NCI-H748 (cell line): ENCODE measurements around the gene S100G.
A peak's percentile ranks its signal among the peaks of the same experiment; 100 is the strongest.

Experiments used
- DNase-seq: peaks from one replicate; lab custom pipeline; 2025; ENCODE audit not compliant: unreplicated experiment; lab: John Stamatoyannopoulos, UW

S100G gene

DNA sequence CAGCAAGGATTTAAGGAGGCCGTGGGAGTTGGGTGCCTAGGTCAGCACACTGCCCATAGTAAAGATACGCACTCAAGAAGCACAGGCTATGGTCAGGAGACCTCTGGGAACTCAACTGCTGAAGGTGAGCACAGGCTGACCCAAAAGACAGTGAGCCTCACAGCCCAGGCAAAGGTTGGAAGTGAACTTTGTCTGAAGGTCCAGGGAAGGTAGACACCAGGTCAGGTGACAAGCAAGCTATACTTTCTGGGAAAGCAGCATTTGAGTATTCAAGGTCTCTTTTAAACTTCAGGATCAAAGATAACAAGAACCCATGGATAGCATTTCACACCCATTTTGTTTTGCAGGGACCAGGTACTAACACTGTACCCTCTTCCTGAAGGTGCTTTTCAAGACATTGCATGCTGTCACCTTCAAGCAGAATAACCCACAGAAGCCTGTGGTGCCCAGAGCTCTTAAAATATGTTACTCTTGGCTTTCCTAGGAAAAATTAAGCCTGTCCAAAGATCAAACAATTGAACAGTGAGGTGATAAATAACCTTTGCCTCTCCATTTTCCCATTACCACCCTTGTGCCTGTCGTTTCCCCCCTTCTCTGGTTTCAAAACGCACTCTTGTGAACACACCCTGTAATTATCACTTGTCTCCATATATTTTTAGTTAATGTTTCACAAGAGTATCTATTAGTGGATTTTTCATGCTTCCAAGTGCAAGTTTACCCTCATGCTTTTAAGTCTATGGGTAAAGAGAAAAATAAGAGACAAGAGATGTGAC is 3.4 kb upstream of the S100G start:
- peak; percentile 12 for DNase-seq

DNA sequence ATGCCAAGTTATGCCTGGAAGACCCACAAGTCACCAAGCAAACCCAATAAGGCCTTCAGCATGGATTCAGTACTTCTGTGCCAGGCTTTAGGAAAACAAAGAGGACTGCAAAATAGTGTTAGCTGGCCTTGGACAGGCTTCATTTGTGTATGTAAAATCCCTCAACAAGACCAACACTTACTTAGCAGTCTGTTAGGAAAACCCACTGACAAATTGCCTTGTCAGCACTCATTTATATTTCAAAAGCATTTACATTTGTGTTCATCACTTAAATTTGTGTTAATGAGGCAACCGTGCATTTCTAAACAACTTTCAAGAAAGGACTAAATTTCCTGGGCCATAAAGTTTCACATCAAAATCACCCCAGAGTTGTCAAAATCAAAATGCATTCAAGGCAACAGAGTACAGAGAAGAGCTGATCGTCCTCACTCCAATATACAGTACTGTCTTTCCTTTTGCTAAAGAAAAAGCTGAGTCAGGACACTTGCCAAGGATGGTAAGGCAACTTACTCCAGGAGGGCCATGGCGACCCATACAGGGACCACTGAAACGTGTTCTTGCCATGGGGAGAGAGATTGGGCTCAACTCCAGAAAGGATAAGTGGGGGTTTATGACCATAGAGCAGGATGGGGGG is 1.6 kb downstream of the S100G start:
- DNase-seq, result no peak

GRCh38 chrX:16653424-16653823 is 3.5 kb downstream of the S100G start:
- no peak for DNase-seq

GRCh38 chrX:16654093-16654492 is 4.1 kb downstream of the S100G start:
- DNase-seq, result no peak

DNA sequence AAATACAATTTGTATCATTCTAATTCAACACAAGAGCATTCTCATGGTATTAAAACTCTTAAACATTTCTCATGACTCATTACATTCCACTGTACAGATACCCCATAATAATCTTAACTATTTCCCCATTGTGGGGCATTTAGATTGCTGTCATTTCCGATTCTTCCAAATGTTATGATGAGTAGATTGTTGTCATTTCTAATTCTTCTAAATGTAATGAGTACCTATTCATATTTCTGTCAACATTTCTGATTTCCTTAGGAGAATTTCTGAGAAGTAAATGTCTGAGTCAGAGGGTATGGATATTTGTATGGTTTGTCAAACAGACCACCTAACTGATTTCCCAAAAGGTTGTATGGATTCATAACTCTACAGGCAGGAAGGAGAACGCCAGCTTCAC is 8.3 kb downstream of the S100G start:
- DNase-seq, result no peak

DNA sequence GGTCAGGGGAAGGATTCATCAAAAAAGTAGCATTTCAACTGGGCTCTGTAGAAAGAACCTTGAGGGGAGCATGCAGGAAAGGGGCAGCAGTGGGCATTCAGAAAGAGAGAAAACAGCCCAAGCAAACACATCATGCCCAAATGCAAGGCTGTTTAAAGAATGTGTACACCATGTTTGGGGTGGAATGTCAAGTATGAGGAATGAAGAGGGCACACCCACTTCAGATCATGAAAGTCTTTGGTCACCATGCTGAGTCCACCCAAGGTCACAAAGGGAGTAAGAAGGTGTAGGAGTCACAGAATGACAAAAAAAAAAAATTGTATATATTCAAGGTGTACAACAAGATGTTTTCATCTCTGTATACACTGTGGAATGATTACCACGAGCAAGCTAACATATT is 9.4 kb downstream of the S100G start:
- no peak for DNase-seq

GRCh38 chrX:16661495-16661894 is 11.5 kb downstream of the S100G start:
- DNase-seq, result no peak

DNA sequence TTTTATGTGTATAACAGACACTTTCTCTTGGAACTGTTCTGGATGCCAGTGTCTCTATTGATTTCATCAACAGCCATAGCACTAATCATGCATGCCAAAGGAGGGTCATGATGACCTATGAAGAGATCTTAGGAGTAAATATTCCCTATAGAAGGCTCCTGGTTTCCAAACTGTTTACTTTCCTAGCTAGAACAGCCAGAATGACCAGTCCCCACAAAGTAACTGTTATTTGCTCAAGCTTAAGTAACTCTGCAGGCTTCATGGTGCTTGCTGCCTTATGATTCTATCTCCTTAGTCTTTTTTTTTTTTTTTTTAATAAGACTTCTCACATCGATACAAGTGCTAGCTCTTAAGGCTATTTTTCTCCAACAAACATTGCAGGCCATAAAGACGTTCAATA is 12.4 kb downstream of the S100G start:
- no peak for DNase-seq

DNA sequence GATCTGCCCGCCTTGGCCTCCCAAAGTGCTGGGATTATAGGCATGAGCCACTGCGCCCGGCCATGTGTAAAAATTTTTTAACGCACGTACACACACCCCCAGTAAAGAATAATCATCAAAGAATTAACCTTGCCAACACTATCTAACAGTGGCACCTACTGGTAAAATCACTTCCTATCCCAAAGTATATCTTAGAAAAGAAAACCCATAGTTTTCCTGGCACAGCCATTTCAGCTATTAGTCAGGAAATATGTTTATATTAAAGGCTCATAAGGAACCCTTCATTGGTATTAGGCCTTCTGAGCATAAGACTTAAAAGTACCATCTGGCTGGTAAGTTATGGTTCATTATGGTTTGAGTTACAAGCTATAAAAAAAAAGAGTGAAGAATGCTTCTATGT is 14.1 kb downstream of the S100G start:
- no peak for DNase-seq

- DNase-seq, result no peak
These were observed 14.7 kb downstream of the S100G start for GRCh38 chrX:16664626-16665025.

GRCh38 chrX:16665089-16665488 is 15.1 kb downstream of the S100G start:
- no peak for DNase-seq

- no peak for DNase-seq
These were observed 16.6 kb downstream of the S100G start for GRCh38 chrX:16666541-16666940.

GRCh38 chrX:16671005-16671404 is 21.0 kb downstream of the S100G start:
- peak; percentile 27 for DNase-seq

DNA sequence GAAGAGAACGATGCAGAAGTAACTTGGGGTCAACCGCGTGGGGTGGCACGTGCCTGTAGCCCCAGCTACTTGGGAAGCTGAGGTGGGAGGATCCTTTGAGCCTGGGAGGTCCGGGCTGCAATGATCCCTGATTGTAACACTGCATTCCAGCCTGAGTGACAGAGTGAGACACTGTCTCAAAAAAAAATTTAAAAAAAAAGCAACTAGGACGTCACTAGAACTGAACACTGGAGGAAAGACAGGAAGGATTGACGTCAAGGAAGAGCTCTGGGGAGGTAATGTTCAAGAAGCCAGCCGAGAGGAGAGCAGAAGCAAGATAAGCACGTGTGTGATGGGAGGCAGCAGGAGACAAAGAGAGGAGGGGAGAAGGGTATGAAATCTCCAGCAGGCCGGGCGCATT is 28.7 kb downstream of the S100G start:
- no peak for DNase-seq

DNA sequence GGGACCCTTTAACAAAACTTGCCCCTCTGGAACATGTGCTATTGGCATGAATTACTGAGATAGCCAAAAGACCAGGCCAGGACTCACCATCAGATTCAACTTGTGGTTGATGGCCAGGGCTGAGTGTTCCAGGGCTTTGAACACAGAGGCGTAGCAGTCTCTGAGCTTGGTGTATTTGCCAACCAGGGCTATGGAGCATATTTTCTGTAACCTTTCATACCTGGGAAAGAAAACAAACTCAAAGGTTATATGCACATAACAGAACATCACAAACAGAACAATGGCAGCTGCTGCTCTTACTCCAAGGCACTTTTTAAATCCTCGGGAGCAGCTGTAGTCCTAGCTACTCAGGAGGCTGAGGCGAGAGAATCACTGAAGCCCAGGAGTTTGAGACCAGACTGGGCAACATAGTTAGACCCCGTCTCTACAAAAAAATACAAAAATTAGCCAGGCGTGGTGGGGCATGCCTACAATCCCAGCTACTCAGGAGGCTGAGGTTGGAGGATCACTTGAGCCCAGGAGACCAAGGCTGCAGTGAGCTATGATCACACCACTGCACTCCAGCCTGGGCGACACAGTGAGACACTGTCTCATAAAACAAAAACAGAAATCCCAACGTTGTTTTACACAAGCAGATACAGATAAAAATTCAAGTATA is 33.2 kb downstream of the S100G start:
- no peak for DNase-seq

DNA sequence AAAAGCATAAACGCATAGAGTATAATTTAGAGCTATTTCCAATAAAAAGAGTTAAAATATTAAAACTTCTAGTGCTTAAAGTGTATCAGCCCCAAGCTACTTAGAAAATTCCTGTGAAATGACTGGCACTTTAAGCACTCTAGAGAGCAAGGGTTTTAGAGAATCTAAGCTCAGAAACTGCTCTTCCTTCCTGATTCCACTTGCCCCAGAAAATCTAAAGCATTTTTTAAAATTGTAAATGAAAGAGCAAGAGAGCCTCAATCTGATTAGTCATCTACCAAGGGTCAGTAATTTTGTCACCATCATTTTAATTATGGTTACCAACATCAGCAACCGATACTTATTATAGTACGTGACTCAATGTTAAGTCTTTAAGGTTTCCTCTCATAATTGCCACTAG is 37.6 kb downstream of the S100G start:
- no peak for DNase-seq

DNA sequence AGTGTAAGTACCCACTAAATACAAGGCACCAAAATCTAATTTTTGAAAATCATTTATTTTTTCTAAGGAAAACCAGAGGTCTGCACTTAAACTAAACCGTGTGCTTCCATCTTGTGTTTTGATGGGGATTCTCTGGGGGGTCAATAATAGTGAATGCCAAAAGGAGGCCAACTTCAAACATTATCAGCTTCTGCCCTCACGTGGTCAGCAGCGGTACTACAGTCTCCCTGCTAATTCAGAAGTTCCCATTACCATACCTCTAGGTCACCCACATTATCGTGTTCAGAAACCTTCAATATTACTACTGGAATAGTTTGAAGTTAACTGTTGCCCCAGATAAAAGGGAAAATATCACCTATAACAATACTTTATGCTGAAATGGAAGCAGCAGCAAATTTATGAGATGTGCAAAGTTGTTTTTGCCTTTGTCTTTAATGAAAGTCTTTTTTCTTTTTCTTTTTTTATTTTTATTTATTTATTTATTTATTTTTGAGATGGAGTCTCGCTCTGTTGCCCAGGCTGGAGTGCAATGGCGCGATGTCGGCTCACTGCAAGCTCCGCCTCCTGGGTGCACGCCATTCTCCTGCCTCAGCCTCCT is 45.2 kb downstream of the S100G start:
- DNase-seq, result peak; percentile 40

GRCh38 chrX:16696956-16697355 is 47.0 kb downstream of the S100G start:
- DNase-seq, result no peak

GRCh38 chrX:16699389-16699788 is 49.4 kb downstream of the S100G start:
- no peak for DNase-seq

DNA sequence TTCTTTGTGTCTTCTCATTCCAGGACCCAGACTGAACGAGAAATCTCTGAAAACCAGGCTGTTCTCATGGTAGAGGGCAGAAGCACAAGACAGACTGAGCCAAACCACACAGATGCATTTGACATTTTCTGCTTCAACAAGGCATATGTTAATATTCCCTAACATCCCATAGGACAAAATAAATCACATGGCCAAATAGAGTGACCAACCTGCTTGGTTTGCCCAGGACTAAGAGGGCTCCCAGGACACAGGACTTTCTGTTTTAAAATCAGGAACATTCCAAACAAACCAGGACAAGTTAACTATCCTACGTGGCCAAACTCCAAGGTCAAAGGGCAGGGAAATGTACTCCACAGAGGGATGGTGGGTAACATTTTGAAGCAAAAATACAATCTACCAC is 50.8 kb downstream of the S100G start:
- DNase-seq, result no peak

DNA sequence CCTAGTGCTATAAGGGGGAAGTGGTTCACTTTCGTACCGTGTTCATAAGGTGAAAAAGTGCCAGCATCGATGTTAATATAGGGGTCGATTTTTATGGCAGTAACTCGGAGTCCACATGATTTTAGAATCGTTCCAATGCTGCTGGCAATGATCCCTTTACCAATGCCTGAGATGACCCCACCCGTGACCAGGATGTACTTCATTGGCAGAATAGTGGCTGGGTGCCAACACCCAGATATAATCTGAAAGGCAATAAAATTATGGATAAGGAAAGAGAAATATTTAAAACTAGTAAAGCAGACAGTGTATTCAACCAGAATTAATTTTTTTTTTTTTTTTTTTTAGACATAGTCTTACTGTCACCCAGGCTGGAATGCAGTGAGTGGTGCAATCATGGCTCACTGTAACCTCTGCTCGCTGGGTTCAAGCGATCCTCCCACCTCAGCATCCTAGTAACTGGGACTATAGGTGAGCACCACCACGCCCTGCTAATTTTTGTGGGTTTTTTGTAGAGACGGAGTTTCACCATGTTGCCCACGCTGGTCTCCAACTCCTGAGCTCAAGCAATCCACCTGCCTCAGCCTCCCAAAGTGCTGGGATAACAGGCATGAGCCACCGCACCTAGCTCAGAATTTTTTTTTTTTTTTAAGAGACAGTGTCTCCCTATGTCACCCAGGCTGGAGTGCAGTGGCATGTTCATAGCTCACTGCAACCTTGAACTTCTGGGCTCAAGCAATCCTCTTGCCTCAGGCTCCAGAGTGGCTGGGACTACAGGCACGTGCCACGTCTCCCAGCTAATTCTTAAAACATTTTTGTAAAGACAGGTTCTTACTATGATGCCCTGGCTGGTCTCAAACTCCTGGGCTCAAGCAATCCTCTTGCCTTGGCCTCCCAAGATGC is 53.0 kb downstream of the S100G start:
- DNase-seq, result no peak
